ENCODE measurements around the gene ZEB2.

DNA sequence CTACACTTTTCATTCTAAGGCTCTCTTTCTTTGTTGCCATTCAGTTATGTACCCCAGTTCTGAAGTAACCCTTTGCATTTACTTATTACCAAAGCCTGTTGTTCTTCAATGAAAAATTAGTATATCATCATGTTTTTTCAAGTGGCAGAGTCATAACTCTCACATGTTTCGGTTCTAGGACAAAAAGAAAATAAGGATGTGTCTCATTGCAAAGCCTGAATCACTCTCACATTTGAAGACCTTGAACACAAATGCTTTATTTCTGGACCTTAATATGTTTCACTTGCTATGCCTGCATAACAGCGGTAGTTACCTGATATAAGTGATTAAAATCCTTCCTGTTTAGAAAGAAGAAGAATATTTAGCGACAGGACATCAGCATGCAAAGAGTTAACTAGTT is 49.1 kb downstream of the ZEB2 start:
- TF ChIP-seq, protein P1, sequence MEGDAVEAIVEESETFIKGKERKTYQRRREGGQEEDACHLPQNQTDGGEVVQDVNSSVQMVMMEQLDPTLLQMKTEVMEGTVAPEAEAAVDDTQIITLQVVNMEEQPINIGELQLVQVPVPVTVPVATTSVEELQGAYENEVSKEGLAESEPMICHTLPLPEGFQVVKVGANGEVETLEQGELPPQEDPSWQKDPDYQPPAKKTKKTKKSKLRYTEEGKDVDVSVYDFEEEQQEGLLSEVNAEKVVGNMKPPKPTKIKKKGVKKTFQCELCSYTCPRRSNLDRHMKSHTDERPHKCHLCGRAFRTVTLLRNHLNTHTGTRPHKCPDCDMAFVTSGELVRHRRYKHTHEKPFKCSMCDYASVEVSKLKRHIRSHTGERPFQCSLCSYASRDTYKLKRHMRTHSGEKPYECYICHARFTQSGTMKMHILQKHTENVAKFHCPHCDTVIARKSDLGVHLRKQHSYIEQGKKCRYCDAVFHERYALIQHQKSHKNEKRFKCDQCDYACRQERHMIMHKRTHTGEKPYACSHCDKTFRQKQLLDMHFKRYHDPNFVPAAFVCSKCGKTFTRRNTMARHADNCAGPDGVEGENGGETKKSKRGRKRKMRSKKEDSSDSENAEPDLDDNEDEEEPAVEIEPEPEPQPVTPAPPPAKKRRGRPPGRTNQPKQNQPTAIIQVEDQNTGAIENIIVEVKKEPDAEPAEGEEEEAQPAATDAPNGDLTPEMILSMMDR (IDR thresholded peaks at IDR 0.05; ENCODE audit: borderline replicate concordance, extremely low read depth, low read length, poor library complexity, severe bottlenecking) = no peak
- no peak for TF ChIP-seq EZH2 (IDR thresholded peaks at IDR 0.05; ENCODE audit: borderline replicate concordance, low read depth, low read length, severe bottlenecking)
